H1 (cell line): ENCODE measurements around the gene B4GAT1. TPM values are rescaled to one million over a fixed set of nuclear protein-coding genes. Genes with fewer than 3 reads are reported as not detected.

Source experiments
- CTCF ChIA-PET: fragments of 300-600 bp; sonication (Branson Sonifier 250); formaldehyde crosslinking; loops from one replicate; lab custom pipeline; 2021; ENCODE audit not compliant: partially characterized antibody; lab: Charles Lee
- POLR2A ChIA-PET: fragments of 300-600 bp; sonication (Branson Sonifier 250); formaldehyde crosslinking; loops from one replicate; lab custom pipeline; 2021; ENCODE audit warnings: inconsistent platforms; ENCODE audit not compliant: partially characterized antibody; lab: Charles Lee
- DNase-seq, 2 experiments: peaks; one replicate each; pipeline versions ENCODE4 v3.0.0 to v3.0.0-alpha.2; 2010 to 2022; ENCODE audit warnings: low spot score in 2 of 2, low read depth in 1 of 2, mixed read lengths in 1 of 2
- FAIRE-seq: peaks from 2 replicates; lab custom pipeline; 2011; peaks lifted over from hg19 to GRCh38; lab: Jason Lieb, UNC
- H2AFZ ChIP-seq: 2 replicates; pipeline ENCODE4 v1.8.1; 2012; ENCODE audit warnings: low read length, inconsistent platforms
- H2AK5ac ChIP-seq: 2 replicates; pipeline ENCODE4 v1.6.1; 2013; ENCODE audit warnings: low read depth, low read length
- H2BK120ac ChIP-seq: replicated peaks from 2 replicates; pipeline ENCODE3; 2013; ENCODE audit warnings: low read depth, low read length, inconsistent platforms
- H2BK12ac ChIP-seq: 2 replicates; pipeline ENCODE4 v1.6.1; 2013; ENCODE audit warnings: low read depth, low read length
- H2BK15ac ChIP-seq: 2 replicates; pipeline ENCODE4 v1.6.1; 2013; ENCODE audit warnings: low read length
- H2BK20ac ChIP-seq: 2 replicates; pipeline ENCODE4 v1.6.1; 2013; ENCODE audit warnings: low read length
- H2BK5ac ChIP-seq: 2 replicates; pipeline ENCODE4 v1.6.1; 2013; ENCODE audit warnings: low read depth, low read length
- H3K14ac ChIP-seq: 2 replicates; pipeline ENCODE4 v1.6.1; 2013; ENCODE audit warnings: inconsistent platforms; ENCODE audit not compliant: insufficient read length
- H3K18ac ChIP-seq: 2 replicates; pipeline ENCODE4 v1.6.1; 2013; ENCODE audit warnings: low read length; ENCODE audit errors: extremely low read depth
- H3K23ac ChIP-seq: 2 replicates; pipeline ENCODE4 v1.6.1; 2013; ENCODE audit warnings: inconsistent platforms; ENCODE audit not compliant: insufficient read length
- H3K23me2 ChIP-seq: 2 replicates; pipeline ENCODE4 v1.6.1; 2013; ENCODE audit warnings: low read depth, low read length
- H3K27ac ChIP-seq: 2 replicates; pipeline ENCODE4 v1.6.1; 2011; ENCODE audit warnings: low read depth, low read length, inconsistent platforms
- H3K27me3 ChIP-seq, 4 experiments: replicated peaks in 1 of 4; 1 replicate in 1 of 4; 2 replicates in 3 of 4; pipeline versions ENCODE4 v1.6.1 to v1.8.1; 2011 to 2013; ENCODE audit warnings: low read length in 3 of 4, mild to moderate bottlenecking in 3 of 4, inconsistent platforms in 2 of 4, mixed read lengths in 2 of 4, moderate library complexity in 1 of 4; ENCODE audit not compliant: control insufficient read depth in 3 of 4, insufficient read depth in 3 of 4; ENCODE audit errors: extremely low read depth in 1 of 4
- H3K36me3 ChIP-seq, 4 experiments: 2 replicates each; pipeline versions ENCODE4 v1.6.1 to v1.8.1; 2011 to 2013; ENCODE audit warnings: mild to moderate bottlenecking in 4 of 4, low read length in 3 of 4, moderate library complexity in 2 of 4, control low read depth in 1 of 4, inconsistent platforms in 1 of 4; ENCODE audit not compliant: insufficient read depth in 4 of 4, control insufficient read depth in 2 of 4
- H3K4ac ChIP-seq: replicated peaks from 2 replicates; pipeline ENCODE3; 2013; ENCODE audit warnings: low read length, low read depth, mixed read lengths, inconsistent platforms; ENCODE audit not compliant: insufficient read length
- H3K4me1 ChIP-seq, 4 experiments: replicated peaks in 1 of 4; 1 replicate in 1 of 4; 2 replicates in 3 of 4; pipeline versions ENCODE4 v1.6.1 to v1.8.1; 2011 to 2013; ENCODE audit warnings: low read length in 3 of 4, inconsistent platforms in 2 of 4, mixed read lengths in 1 of 4; ENCODE audit not compliant: insufficient read depth in 4 of 4, control insufficient read depth in 3 of 4
- H3K4me2 ChIP-seq, 2 experiments: 2 replicates each; pipeline versions ENCODE4 v1.6.1 to v1.8.1; 2011 to 2013; ENCODE audit warnings: low read depth in 2 of 2, low read length in 2 of 2, control low read depth in 1 of 2, inconsistent platforms in 1 of 2, mild to moderate bottlenecking in 1 of 2; ENCODE audit not compliant: insufficient read depth in 1 of 2
- H3K4me3 ChIP-seq, 4 experiments: fragments of 200-600, 300-600 bp in 1 of 4; sonication (generic), shearing (Covaris generic), sonication (Bioruptor Twin) in 1 of 4; 2 replicates each; pipeline versions ENCODE4 v1.5.1 to v1.8.1; 2011 to 2016; ENCODE audit warnings: low read length in 4 of 4, low read depth in 3 of 4, control low read depth in 2 of 4, inconsistent platforms in 2 of 4, mild to moderate bottlenecking in 2 of 4, mixed read lengths in 1 of 4, moderate library complexity in 1 of 4; ENCODE audit not compliant: insufficient read depth in 2 of 4; ENCODE audit errors: extremely low read depth in 1 of 4
- H3K56ac ChIP-seq: replicated peaks from 2 replicates; pipeline ENCODE3; 2013; ENCODE audit warnings: low read depth, mild to moderate bottlenecking, mixed read lengths, low read length, inconsistent platforms; ENCODE audit not compliant: insufficient read length
- H3K79me1 ChIP-seq: 2 replicates; pipeline ENCODE4 v1.6.1; 2013; ENCODE audit warnings: low read depth, low read length, control low read depth
- H3K79me2 ChIP-seq, 2 experiments: 2 replicates each; pipeline versions ENCODE4 v1.6.1 to v1.8.1; 2012 to 2013; ENCODE audit warnings: low read length in 2 of 2, mild to moderate bottlenecking in 2 of 2, inconsistent platforms in 1 of 2; ENCODE audit not compliant: insufficient read depth in 2 of 2, control insufficient read depth in 1 of 2
- H3K9ac ChIP-seq, 4 experiments: replicated peaks in 1 of 4; 1 replicate in 1 of 4; 2 replicates in 3 of 4; pipeline versions ENCODE4 v1.6.1 to v1.8.1; 2011 to 2013; ENCODE audit warnings: low read depth in 3 of 4, low read length in 3 of 4, control low read depth in 2 of 4, mild to moderate bottlenecking in 2 of 4, moderate library complexity in 2 of 4, inconsistent platforms in 1 of 4; ENCODE audit errors: extremely low read depth in 1 of 4
- H3K9me3 ChIP-seq, 2 experiments: 2 replicates each; pipeline versions ENCODE4 v1.6.1 to v1.8.1; 2012 to 2013; ENCODE audit warnings: mild to moderate bottlenecking in 2 of 2, moderate library complexity in 2 of 2, control low read depth in 1 of 2, inconsistent platforms in 1 of 2, low read depth in 1 of 2, low read length in 1 of 2, mixed read lengths in 1 of 2; ENCODE audit not compliant: insufficient read depth in 2 of 2
- H4K20me1 ChIP-seq, 2 experiments: replicated peaks in 1 of 2; 2 replicates each; pipeline versions ENCODE3 to v1.8.1; 2011 to 2013; ENCODE audit warnings: inconsistent platforms in 2 of 2, low read length in 2 of 2, mild to moderate bottlenecking in 1 of 2; ENCODE audit not compliant: insufficient read depth in 2 of 2, control insufficient read depth in 1 of 2
- H4K5ac ChIP-seq: 2 replicates; pipeline ENCODE4 v1.6.1; 2013; ENCODE audit warnings: low read length, low read depth, mixed read lengths, inconsistent platforms; ENCODE audit not compliant: insufficient read length
- H4K8ac ChIP-seq: 2 replicates; pipeline ENCODE4 v1.8.0; 2013; ENCODE audit warnings: mild to moderate bottlenecking, moderate library complexity, low read length, inconsistent platforms; ENCODE audit not compliant: insufficient read depth; ENCODE audit errors: extremely low read depth
- H4K91ac ChIP-seq: replicated peaks from 2 replicates; pipeline ENCODE3; 2013; ENCODE audit warnings: low read length, mixed read lengths, inconsistent platforms; ENCODE audit not compliant: insufficient read length
- ATF2 ChIP-seq: IDR thresholded peaks from 2 replicates; pipeline ENCODE4 v1.6.1; 2012; ENCODE audit warnings: low read length, inconsistent platforms
- BRCA1 ChIP-seq: IDR thresholded peaks from 2 replicates; pipeline ENCODE4 v1.6.1; 2012; ENCODE audit warnings: low read depth, low read length, improper control_type of control experiment
- GTF2F1 ChIP-seq: IDR thresholded peaks from 2 replicates; pipeline ENCODE4 v1.6.1; 2012; ENCODE audit warnings: low read depth, low read length, improper control_type of control experiment, borderline replicate concordance
- JUN ChIP-seq: IDR thresholded peaks from 2 replicates; pipeline ENCODE4 v1.6.1; 2011; ENCODE audit warnings: low read depth, mild to moderate bottlenecking, improper control_type of control experiment, low read length
- NANOG ChIP-seq: IDR thresholded peaks from 2 replicates; pipeline ENCODE4 v1.6.1; 2011; ENCODE audit warnings: low read length, low read depth, mild to moderate bottlenecking, inconsistent platforms; ENCODE audit not compliant: insufficient read depth, poor library complexity, severe bottlenecking
- SIRT6 ChIP-seq: IDR thresholded peaks from one replicate; pipeline ENCODE4 v1.7.1; 2012; ENCODE audit warnings: low read length, inconsistent platforms
- SIX5 ChIP-seq: IDR thresholded peaks from 2 replicates; pipeline ENCODE4 v1.6.1; 2011; ENCODE audit warnings: mild to moderate bottlenecking, low read depth, low read length
- SP2 ChIP-seq: IDR thresholded peaks from 2 replicates; pipeline ENCODE4 v1.6.1; 2012; ENCODE audit warnings: mild to moderate bottlenecking, low read length, inconsistent platforms
- SP4 ChIP-seq: IDR thresholded peaks from 2 replicates; pipeline ENCODE4 v1.6.1; 2012; ENCODE audit warnings: low read length, inconsistent platforms
- SRF ChIP-seq: IDR thresholded peaks from 2 replicates; pipeline ENCODE4 v1.6.1; 2011; ENCODE audit warnings: mild to moderate bottlenecking, low read depth, low read length, moderate library complexity
- SUZ12 ChIP-seq: fragments of 200-600 bp; sonication (generic); IDR thresholded peaks from 2 replicates; pipeline ENCODE4 v1.6.1; 2012; ENCODE audit warnings: mild to moderate bottlenecking, inconsistent platforms, low read length, moderate library complexity, mixed read lengths
- USF2 ChIP-seq: IDR thresholded peaks from 2 replicates; pipeline ENCODE4 v1.6.1; 2011; ENCODE audit warnings: low read length, improper control_type of control experiment
- WGBS, 2 experiments: shearing (Covaris generic) in 1 of 2; methylation state at CpG; one replicate each; pipeline versions ENCODE4 v1.1.6 to v1.1.7; 2013 to 2015; ENCODE audit warnings: low lambda C conversion rate in 2 of 2, mixed read lengths in 2 of 2, inconsistent platforms in 1 of 2, low coverage in 1 of 2, missing lambda C conversion rate in 1 of 2; ENCODE audit not compliant: insufficient replicate concordance in 2 of 2, insufficient coverage in 1 of 2, insufficient read length in 1 of 2; ENCODE audit errors: extremely low coverage in 1 of 2, missing lambda C conversion rate in 1 of 2; 5-methylcytosine and 5-hydroxymethylcytosine counted together
- polyA plus RNA-seq, 7 experiments: library from polyadenylated mRNA; depleted of rRNA in 3 of 7; stranded (reverse) in 5 of 7; unstranded in 2 of 7; fragments of >200 nt in 5 of 7; fragments of 200-250 nt in 2 of 7; gene quantifications; 1 replicate in 5 of 7; 2 replicates in 1 of 7; 4 replicates in 1 of 7; pipeline versions ENCODE4 v1.2.1 to v1.2.3, GENCODE V29; 2011 to 2013; ENCODE audit warnings: missing spikeins in 2 of 7, mixed read lengths in 2 of 7
- total RNA-seq: library from RNA; stranded (reverse); fragmentation: NEBNext Ultra II Directional; extraction: Animal tissue kit (Norgen Biotek cat#: 25700); gene quantifications from 2 replicates; pipeline ENCODE4 v1.2.1, GENCODE V29; 2021

B4GAT1 gene
- total and polyA plus RNA-seq, 2 of the 8 experiments (the other 6 are each of a cell fraction or from before 2014, with no cell fraction given): 22.2 to 27.8 TPM

- CTCF ChIA-PET: interaction anchor here (1.2 to 11.7 kb wide), 12 partner anchors 9 to 37 kb away, joined by 6 to 242 read pairs (median 38); partner anchors contain the start of genes B4GAT1, BRMS1, RIN1 and TMEM151A
- H2AK5ac ChIP-seq: no peak overlapping the region
- 0 out of 2 replicates have a peak overlapping the region, but pooled peaks have one; percentile 4 for H2BK12ac ChIP-seq
- no peaks in the 10 kb centered on the region for H3K9me3 ChIP-seq
- no peak overlapping the region for H3K18ac ChIP-seq
- no peak overlapping the region for H4K5ac ChIP-seq
- no peak overlapping the region for H2BK120ac ChIP-seq
- no peak overlapping the region for H3K14ac ChIP-seq
- H2BK5ac ChIP-seq: no peak overlapping the region
- H4K20me1 ChIP-seq: no peaks in the 10 kb centered on the region
- H3K56ac ChIP-seq: no peak overlapping the region
- peaks cover 0 to 3% (median 0%) of the 10 kb centered on the region in 4 experiments; a peak in 2 of 7 replicates for H3K27me3 ChIP-seq
- H3K23ac ChIP-seq: no peak overlapping the region
- FAIRE-seq (no peak), DNase-seq (no peak)
- no peak overlapping the region for H2BK15ac ChIP-seq
- H3K79me2 ChIP-seq: no peaks in the 10 kb centered on the region
- 90% methylated on average over 8 of the region's 8 CpGs; no CpG with 5 or more reads in 1 of the 2 experiments for WGBS, 2 experiments
- H4K8ac ChIP-seq: no peak overlapping the region
- H3K27ac ChIP-seq: no peak overlapping the region
- no peak overlapping the region for H3K4ac ChIP-seq
- H3K23me2 ChIP-seq: peaks cover 8% of the 10 kb centered on the region
- POLR2A ChIA-PET: interaction anchor here (1.2 to 4.1 kb wide), 7 partner anchors 10 to 60 kb away, joined by 3 to 16 read pairs (median 5); partner anchors contain the start of genes BRMS1 and TMEM151A
- H3K4me2 ChIP-seq: no peak overlapping the region
- H3K9ac ChIP-seq: no peak overlapping the region
- H4K91ac ChIP-seq: no peak overlapping the region
- no peak overlapping the region for H2AFZ ChIP-seq
- no peaks in the 10 kb centered on the region for H3K36me3 ChIP-seq
- no peaks in the 10 kb centered on the region for H3K79me1 ChIP-seq
- H3K4me3 ChIP-seq: no peak overlapping the region
- H2BK20ac ChIP-seq: no peak overlapping the region
- H3K4me1 ChIP-seq: peaks cover 3 to 13% (median 6%) of the 10 kb centered on the region in 4 experiments; a peak in 6 of 7 replicates
- TF ChIP-seq SP2 (no peak), SUZ12 (no peak), USF2 (no peak), NANOG (no peak), SIX5 (no peak), GTF2F1 (no peak), JUN (no peak), BRCA1 (no peak), ATF2 (no peak), SRF (no peak), SP4 (no peak), SIRT6 (no peak)
Observed at GRCh38 chr11:66310324-66310723, 37.1 kb downstream of the B4GAT1 start.
